Ishikawa (cell line): Measurements from ENCODE around the gene FHIT.

Experiments
- CEBPB ChIP-seq: IDR thresholded peaks from 2 replicates; pipeline ENCODE4 v1.6.1; 2012
- CREB1 ChIP-seq: IDR thresholded peaks from 2 replicates; pipeline ENCODE4 v1.6.1; 2012; ENCODE audit warnings: low read depth
- EGR1 ChIP-seq: IDR thresholded peaks from 2 replicates; pipeline ENCODE4 v1.6.1; 2012
- EP300 ChIP-seq: IDR thresholded peaks from 2 replicates; pipeline ENCODE4 v1.6.1; 2012; ENCODE audit warnings: borderline replicate concordance
- FOXM1 ChIP-seq: IDR thresholded peaks from 2 replicates; pipeline ENCODE4 v1.6.1; 2012; ENCODE audit warnings: low read depth, borderline replicate concordance
- NFIC ChIP-seq: IDR thresholded peaks from 2 replicates; pipeline ENCODE4 v1.6.1; 2012
- RAD21 ChIP-seq: IDR thresholded peaks from 2 replicates; pipeline ENCODE4 v1.6.1; 2012; ENCODE audit warnings: low read depth
- TAF1 ChIP-seq: IDR thresholded peaks from 2 replicates; pipeline ENCODE4 v1.6.1; 2012; ENCODE audit warnings: low read depth, mild to moderate bottlenecking
- TCF12 ChIP-seq: IDR thresholded peaks from 2 replicates; pipeline ENCODE4 v1.6.1; 2012; ENCODE audit warnings: low read depth
- TEAD4 ChIP-seq: IDR thresholded peaks from 2 replicates; pipeline ENCODE4 v1.6.1; 2012
- YY1 ChIP-seq: IDR thresholded peaks from 2 replicates; pipeline ENCODE4 v1.6.1; 2012; ENCODE audit warnings: low read depth
- ZBTB7A ChIP-seq: IDR thresholded peaks from 2 replicates; pipeline ENCODE4 v1.6.1; 2012; ENCODE audit warnings: low read depth
- TF ChIP-seq, protein P1 (sequence below): IDR thresholded peaks from 2 replicates; pipeline ENCODE4 v1.6.1; 2012; ENCODE audit warnings: low read depth, mild to moderate bottlenecking
- TF ChIP-seq, protein P2 (sequence below): IDR thresholded peaks from 2 replicates; pipeline ENCODE4 v1.6.1; 2012
- TF ChIP-seq, protein P3 (sequence below): IDR thresholded peaks from 2 replicates; pipeline ENCODE4 v1.6.1; 2012

Gene FHIT

DNA sequence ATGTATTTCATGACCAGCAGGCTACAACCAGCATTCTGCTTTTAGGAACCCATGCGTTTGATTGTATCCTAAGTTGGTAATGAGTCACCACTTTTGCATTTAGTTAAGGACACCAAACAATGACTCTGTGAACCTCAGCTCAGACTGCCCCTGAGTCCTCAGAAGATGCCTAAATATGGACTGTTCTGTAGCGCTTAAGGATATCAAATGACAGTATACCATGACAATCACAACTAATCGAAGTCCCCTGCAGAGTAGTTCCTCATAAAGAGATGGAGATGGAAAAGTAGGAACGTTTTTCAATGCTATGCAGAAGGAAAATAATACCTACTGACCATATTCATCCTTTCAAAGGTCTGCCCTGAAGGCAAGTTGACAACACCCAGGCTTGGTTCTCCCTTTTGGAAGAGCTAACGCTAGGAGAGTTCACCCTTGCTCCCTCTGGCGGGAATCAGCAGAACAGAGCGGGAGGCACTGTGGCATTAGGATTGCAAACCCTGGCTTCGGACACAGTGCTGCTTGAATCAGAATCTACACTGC, 508.6 kb downstream of the FHIT start:
- no peak for TF ChIP-seq ZBTB7A
- no peak for TF ChIP-seq YY1
- TF ChIP-seq EP300 = peak; percentile 83; the same call in 1 of the 2 replicates
- TF ChIP-seq TCF12 = no peak
- TF ChIP-seq NFIC = no peak
- TF ChIP-seq, protein P1, sequence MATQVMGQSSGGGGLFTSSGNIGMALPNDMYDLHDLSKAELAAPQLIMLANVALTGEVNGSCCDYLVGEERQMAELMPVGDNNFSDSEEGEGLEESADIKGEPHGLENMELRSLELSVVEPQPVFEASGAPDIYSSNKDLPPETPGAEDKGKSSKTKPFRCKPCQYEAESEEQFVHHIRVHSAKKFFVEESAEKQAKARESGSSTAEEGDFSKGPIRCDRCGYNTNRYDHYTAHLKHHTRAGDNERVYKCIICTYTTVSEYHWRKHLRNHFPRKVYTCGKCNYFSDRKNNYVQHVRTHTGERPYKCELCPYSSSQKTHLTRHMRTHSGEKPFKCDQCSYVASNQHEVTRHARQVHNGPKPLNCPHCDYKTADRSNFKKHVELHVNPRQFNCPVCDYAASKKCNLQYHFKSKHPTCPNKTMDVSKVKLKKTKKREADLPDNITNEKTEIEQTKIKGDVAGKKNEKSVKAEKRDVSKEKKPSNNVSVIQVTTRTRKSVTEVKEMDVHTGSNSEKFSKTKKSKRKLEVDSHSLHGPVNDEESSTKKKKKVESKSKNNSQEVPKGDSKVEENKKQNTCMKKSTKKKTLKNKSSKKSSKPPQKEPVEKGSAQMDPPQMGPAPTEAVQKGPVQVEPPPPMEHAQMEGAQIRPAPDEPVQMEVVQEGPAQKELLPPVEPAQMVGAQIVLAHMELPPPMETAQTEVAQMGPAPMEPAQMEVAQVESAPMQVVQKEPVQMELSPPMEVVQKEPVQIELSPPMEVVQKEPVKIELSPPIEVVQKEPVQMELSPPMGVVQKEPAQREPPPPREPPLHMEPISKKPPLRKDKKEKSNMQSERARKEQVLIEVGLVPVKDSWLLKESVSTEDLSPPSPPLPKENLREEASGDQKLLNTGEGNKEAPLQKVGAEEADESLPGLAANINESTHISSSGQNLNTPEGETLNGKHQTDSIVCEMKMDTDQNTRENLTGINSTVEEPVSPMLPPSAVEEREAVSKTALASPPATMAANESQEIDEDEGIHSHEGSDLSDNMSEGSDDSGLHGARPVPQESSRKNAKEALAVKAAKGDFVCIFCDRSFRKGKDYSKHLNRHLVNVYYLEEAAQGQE = no peak
- peak; percentile 42 for TF ChIP-seq TEAD4
- TF ChIP-seq, protein P2, sequence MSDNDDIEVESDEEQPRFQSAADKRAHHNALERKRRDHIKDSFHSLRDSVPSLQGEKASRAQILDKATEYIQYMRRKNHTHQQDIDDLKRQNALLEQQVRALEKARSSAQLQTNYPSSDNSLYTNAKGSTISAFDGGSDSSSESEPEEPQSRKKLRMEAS = no peak; the same call in 1 of the 2 replicates
- 0 out of 2 replicates have a peak, but pooled peaks have one; percentile 38 for TF ChIP-seq FOXM1
- peak; percentile 61 for TF ChIP-seq RAD21
- TF ChIP-seq TAF1 = no peak
- no peak for TF ChIP-seq CEBPB
- TF ChIP-seq, protein P3, sequence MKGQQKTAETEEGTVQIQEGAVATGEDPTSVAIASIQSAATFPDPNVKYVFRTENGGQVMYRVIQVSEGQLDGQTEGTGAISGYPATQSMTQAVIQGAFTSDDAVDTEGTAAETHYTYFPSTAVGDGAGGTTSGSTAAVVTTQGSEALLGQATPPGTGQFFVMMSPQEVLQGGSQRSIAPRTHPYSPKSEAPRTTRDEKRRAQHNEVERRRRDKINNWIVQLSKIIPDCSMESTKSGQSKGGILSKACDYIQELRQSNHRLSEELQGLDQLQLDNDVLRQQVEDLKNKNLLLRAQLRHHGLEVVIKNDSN = no peak
- TF ChIP-seq CREB1 = no peak
- no peak for TF ChIP-seq EGR1

DNA sequence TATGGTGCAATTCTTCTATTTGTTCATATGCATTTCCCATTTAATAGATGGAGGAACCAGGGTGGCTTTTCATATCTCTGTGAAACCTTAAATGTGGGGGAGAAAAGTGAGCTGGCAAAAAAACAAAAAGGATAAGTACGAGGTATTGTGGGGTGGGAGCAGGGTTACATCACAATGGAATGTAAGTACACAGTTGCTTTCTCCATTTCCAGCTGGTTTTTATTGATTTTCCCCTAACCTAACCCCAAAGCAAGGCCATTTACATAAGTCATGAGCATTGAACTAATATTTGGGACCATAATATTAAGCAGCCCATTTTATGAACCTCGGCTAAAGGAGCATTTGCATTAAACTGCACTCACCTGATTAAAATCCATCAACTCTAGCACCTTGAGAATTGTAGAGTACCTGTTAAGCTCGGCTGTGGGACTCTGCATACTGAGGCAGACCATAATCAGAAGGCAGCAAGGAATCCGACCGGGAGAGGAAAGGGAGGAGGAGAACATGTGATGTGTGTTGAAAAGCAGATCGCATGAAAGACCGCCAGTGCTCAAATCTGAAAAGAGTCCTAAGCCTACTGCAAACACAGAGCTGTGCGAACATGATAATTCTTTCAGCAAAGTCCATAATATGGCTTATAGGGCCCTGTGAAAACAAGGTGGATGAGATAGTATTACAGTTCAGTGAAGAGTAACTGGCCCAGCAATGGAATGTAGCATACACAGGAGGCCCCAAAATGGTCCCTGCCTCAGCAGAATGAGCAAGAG, 513.4 kb downstream of the FHIT start:
- TF ChIP-seq CREB1 (no peak), RAD21 (no peak), FOXM1 (no peak), TEAD4 (no peak), ZBTB7A (no peak), YY1 (no peak), CEBPB (no peak), NFIC (no peak), TAF1 (no peak), EGR1 (no peak), TCF12 (no peak), EP300 (no peak)
- TF ChIP-seq, protein P2 = no peak
- TF ChIP-seq, protein P3 = no peak
- TF ChIP-seq, protein P1 = no peak

DNA sequence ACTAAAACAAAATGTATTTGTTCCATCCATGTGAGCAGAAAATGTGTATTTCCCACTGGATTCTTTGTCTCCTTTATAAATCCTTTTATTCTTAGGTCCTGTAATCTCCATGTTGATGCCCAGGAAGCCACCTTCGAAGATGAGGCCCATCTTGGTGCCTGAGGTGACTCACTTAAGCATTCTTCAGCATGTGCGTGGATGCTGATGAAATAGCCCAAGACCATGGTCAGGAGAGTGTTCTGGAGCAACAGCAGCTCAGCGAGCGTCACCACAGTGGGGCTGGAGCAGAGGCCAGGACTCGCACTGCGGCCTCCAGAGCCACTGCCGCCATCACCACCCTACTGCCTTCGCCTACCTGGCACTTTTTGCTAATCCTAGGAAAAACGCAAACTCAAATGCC, 520.9 kb downstream of the FHIT start:
- TF ChIP-seq TCF12 (no peak), FOXM1 (no peak), EP300 (no peak), YY1 (no peak), TAF1 (no peak)

DNA sequence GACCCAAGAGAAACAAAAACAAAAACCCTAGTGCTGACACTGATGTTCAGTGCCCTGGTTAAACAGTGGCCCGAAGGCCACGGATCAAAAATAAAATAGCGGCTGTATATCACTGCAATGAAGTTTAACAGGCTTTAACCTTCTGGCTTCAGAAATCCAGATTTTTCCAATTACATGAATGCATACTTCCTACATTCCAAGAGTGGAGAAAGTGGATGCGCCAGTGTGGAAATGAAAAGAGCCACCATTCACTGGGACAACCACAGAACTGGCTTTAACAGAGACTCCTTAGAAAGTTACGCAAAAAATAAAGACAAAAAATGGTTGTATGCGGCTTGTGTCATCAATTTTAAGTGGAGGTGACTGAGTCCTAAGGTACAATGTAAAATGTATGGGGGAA, 522.2 kb downstream of the FHIT start:
- TF ChIP-seq TCF12 = no peak
- TF ChIP-seq, protein P1 = no peak
- TF ChIP-seq EP300 = no peak
- no peak for TF ChIP-seq TAF1
- TF ChIP-seq, protein P3 = no peak
- TF ChIP-seq CREB1 = no peak
- TF ChIP-seq RAD21 = no peak
- TF ChIP-seq YY1 = no peak
- no peak for TF ChIP-seq FOXM1
- no peak for TF ChIP-seq TEAD4
- TF ChIP-seq CEBPB = no peak
- TF ChIP-seq, protein P2 = no peak
- TF ChIP-seq NFIC = no peak
